GM18511 (cell line): ENCODE results near the gene ENGASE.

Experiments used
- ATAC-seq: cut with Tn5 transposase; IDR thresholded peaks from one replicate; pipeline ENCODE4 v1.9.1; 2021; ENCODE audit warnings: mild to moderate bottlenecking, moderate library complexity; ENCODE audit not compliant: unreplicated experiment

ENGASE gene

DNA sequence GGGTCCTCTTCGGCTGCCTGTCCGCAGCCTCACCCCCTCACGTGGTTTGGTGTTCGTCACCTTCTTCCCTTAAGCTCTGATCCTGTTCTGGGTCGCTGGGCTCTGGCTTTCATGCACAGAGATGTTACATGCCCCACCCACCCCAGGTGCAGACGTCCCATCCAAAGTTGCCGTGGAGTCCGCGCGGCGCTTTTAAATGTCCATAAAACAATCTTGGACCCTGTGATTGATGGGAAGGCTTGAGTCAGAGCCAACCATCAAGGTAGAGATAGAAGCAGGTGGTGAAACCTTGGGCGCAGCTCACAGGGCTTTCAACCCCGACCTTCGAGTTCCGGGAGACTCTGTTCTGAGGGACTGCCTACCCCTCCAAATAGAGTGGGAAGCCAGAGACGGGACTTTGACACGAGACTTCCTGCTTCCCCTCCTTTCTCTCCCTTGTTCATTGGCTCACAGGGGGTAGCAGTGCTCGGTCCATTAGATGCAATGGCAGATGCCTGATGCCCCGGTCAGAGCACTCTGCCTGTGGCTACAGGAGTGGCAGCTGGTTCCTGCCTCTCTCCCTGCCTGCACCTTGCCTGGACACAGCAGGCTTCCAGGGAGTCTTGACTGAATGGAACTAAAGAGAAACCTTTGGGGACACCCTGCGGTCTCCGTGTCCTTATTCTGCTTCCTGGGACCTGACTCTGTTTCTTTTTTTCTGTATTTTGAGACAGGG is 4.0 kb downstream of the ENGASE start:
- no peak for ATAC-seq

DNA sequence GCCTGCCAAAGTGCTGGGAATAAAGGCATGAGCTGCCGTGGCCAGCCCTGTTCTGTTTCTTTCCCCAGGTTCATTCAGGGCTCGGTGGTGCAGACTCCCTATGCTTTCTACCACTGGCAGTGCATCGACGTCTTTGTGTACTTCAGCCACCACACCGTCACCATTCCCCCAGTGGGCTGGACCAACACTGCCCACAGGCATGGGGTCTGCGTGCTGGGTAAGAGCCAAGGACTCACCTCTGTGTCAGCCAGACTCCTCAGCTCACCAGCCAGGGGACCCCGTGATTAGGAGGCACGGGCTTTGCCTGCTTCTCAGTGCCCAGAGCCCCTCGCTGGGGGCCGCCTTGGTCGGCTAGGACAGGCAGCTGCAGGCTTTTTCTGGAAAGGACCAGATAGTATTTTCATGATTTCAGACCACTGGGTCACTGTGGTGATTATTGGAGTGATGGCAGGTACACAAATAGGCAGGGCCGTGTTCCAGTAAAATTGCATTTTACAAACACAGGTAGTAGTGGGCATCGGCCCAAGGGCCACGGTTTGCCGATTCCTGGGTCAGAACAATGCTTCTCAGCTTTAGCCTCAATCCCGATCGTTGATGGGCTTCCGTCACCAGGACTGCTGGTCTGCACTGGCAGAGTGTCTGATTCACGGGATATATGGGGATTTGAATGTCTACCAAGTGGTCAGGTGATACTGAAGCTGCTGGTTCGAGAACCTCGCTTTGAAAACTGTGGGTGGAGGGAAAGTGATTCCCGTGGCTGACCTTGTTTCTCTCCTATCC is 5.0 kb downstream of the ENGASE start:
- no peak for ATAC-seq

DNA sequence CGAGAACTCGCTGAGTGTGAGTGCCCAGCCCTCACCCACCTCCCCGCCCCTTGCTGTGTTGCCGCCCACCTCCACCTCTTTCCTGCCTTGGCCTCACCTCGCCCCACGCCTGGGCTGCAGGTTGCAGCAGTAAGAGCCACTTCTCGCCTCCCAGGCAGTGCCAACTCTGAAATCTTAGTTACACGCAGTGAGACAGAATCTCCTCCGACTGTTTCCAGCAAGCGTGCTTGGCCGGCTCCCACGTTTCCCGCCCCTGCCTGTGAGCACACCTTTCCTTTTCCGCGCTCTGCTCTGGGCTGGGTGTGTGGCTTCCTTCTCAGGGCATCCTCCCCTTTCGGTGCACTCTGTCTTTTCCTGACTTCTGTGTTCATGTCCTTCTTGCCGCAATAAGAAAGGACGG is 5.7 kb downstream of the ENGASE start:
- no peak for ATAC-seq

DNA sequence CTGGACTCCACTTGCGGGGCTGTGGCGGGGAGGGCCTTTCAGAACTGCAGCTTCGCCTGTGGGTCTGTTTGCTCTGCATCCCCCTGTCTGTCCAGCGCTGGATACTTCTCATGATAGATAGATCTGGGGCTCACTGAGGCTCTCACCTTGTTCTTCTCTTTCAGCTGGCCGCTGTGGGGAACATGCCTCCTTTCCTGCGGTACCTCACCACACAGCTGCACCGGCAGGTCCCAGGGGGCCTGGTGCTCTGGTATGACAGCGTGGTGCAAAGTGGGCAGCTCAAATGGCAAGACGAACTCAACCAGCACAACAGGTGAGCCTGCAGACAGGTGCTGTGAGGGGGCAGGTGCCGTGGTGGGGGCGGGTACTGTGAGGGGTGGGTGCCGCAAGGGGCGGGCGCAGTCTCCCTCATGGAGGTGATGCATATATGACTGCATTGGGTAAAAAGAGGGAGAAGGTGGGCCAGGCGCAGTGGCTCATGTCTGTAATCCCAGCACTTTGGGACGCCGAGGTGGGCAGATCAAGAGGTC is 6.2 kb downstream of the ENGASE start:
- ATAC-seq = no peak

DNA sequence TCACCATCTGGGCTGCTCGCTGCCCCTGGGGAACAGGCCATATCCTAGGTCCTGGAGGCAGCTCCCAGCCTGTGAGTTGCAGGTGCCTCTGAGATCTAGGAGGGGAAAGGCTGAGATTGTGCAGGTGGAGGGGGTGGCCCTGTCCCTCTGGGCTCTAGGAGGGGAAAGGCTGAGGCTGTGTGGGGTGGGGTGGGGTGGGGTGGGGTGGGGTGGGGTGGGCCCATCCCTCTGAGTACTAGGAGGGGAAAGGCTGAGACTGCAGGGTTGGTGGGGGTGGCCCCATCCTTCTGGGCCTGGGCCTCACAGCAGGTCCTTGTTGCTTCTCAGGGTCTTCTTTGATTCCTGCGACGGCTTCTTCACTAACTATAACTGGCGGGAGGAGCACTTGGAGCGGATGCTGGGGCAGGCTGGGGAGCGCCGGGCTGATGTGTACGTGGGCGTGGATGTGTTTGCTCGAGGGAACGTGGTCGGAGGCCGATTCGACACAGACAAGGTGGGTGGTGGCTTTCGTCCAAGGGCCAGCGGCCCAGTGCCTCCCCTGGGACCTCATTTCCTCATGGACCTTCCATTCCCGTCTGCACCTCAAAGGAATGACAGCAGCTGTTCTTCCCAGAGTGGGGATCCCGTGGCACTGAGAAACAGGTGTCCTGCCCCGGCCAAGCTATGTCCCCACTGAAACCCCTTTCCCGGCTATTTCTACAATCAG is 7.1 kb downstream of the ENGASE start:
- no peak for ATAC-seq

DNA sequence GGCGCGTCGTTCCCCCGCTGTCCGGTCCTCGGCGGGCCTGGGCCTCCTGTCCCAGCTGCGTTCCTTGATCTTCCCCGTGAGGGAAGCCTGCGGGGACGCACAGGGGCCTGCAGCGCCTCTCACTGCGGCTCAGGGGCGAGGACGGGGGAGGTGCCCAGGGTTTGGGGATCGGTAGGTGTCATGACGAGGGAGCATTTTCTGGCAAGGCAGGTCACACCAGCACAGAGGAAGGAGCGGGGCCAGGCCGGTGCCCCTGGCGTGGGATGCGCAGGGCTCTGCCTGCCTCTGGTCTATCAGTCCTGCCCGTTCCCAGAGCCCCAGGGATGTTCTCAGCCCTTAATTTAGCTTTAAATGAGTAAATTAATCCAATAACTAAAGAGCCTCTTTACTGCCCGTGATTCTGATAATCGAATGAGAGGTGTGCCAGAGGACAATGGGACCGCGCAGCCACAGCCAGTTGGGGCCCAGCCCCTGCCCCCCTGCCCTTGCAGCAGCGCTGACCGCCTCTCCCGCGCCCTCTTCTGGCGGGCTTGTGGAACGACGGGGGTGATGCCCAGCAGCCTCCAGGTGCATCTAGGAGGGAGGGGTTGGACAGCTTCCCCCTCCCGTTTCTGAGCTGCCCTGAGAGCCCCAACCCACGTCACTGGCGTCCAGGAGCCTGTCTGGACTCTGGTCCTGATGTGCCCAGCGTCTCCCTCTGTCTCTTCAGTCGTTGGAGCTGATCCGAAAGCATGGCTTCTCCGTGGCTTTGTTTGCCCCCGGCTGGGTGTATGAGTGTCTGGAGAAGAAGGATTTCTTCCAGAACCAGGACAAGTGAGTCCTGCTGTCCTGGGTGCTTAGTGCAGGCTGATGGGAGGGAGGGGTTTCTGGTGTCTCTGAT is 7.9 kb downstream of the ENGASE start:
- no peak for ATAC-seq

DNA sequence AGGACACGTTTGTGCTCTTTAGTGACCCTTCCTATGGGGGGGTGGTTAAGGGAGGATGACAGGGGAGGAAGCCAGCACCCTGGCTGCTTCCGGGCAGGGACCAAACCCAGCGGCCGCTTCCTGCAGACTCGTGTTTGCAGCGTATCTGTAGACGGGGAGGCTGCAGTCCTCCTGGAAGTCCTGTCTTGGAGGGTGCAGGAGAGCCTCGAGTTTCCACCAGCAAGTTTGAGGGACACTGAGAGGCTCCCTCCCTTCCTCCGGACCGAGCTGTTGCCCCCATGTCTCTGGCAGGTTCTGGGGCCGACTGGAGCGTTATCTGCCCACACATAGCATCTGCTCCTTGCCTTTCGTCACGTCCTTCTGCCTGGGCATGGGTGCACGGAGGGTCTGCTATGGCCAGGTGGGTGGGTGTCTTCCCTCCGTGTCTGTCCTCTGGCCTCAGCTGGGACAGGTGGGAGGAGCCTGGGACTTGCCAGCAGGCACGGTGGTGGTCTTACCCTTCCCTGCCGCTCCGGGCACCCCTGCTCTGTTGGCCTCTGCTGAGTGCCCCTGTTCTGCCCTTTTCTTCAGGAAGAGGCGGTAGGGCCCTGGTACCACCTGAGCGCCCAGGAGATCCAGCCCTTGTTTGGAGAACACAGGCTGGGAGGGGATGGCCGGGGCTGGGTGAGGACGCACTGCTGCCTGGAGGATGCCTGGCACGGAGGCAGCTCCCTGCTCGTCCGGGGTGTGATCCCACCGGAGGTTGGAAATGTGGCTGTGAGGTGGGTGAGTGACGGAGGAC is 8.8 kb downstream of the ENGASE start:
- ATAC-seq = no peak

DNA sequence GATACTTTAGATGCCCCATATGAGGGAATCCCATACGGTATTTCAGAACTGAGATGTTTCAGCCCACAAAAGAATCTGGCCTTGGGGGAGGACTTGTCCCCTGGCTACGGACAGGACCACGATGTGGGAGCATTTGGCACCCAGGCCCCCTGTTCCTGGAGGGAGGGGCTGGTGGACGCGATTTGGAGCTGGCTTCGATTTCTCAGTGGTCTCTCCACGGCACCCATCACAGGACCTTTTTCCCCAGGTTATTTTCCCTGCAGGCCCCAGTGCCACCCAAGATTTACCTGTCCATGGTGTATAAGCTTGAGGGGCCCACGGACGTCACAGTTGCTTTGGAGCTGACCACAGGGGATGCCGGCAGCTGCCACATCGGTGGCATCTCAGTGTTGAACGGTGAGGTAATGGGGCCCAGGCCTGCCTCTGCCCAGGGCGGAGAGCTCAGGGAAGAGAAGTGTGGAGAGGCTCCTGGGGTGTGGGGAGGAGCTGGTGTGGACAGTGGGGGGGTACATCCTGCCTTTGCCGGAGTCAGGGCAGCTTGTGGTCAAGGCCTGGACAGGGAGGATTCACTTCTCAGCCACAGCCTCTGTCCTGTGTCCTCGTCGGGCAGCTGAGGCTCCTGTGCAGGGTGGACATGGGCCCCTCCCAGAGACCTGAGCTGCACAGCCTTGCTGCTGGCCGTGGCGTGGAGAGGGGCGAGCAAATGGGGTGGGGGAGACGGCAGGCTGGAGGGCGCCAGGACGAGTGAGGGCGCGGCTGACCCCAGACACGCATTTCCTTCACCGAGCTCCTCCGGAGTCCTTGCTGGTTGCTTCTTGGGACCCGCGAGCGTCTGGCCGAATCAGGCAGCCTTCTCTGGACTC is 9.9 kb downstream of the ENGASE start:
- ATAC-seq = no peak

DNA sequence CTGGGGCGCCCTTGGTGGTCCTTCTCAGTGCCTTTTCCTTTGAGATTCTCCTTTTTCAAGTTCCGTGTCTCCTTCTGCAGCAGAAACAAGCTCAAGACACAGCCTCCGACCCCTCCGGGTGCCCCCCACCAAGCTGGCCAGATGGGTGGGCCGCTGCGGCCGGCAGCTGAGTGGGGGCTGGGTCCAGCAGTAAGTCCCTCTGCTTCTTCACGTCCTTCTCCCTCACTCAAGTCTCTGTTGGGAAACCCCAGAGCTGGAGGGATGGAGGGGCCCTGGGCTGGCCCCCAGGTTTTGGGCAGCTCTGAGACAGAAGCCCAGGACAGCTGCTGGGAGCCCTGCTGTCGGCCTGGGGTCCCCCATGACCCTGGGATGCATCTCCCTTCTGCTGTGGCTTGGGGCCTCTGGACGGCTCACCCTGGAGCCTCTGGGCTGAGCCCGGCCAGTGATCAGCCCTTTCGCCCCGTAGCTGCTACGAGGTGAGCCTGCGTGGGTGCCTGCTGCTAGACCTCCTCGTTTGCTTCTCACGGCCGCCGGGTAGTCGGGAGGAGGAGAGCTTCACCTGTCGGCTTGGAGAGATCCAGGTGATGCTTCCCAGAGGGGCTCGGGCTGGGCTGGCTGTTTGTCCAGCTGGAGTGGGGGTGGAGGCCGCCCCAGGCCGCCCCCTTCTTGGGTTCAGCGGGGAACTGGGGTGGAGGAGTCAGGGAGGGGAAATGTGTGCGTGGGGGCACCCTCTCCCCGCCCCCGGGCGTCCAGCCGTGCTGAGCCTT is 10.7 kb downstream of the ENGASE start:
- ATAC-seq = no peak

DNA sequence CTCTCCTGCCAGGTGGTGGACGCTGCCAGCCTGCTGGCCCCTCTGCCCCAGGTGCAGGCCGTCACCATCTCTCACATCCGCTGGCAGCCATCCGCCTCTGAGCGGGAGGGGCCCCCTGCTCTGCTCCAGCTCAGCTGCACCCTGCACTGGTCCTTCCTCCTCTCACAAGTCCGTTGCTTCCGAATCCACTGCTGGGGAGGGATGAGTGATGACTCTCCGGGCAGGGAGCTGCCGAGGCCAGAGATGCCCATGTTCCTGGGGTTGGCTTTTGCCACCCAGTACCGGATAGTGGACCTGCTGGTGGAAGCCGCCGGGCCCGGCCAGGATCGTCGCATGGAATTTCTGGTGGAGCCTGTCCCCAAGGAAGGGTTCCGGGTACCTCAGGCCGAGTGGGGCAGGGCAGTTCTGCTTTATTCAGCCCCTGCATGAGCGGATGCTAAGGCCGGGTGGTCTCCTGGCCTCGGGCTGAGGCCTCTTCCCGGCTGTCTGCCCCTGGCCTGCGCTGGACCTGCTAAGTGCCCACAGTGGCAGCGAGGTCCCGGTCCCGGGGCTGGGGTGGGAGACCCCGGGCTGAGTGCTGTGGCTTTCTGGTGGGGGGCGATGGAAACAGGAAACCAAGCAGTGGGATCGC is 11.4 kb downstream of the ENGASE start:
- no peak for ATAC-seq

DNA sequence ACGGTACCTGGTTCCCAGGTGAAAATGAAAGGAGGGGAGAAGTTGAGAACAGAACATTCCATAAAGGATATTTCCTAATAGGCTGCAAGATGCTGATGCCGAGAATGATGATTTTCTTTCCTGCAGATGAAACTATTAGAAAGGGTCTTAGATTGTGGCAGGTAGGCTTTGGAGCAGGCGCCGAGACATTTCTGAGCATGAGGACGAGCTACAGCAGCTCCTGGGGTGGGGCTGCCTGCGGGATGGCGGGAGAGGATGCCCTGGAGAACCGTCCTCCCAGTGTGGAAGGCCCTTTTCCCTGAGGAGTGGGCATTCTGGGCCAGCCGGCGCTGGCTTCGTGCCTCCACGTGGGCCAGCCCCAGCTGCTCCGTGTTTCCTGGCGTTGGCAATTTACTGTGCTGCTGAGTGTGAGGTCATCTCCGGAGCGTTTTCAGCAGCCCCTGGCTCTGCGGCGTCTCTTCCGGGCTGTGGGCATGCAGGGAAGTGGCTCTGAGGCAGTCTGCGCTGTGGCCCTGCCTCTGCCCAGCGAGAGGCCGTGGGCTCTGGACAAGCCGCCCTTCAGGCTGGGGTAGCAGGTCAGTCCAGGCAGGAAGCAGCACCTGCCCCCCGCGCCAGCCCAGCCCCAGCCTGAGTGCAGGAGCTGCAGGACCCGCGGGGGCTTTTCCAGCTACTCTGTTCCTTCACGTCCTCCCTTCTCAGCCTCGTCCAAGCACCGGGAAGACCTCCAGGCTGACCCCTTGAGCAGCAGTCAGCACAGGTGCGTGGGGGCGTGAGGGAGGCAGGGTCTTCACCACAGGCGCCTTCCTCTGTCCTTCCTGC is 12.2 kb downstream of the ENGASE start:
- no peak for ATAC-seq

DNA sequence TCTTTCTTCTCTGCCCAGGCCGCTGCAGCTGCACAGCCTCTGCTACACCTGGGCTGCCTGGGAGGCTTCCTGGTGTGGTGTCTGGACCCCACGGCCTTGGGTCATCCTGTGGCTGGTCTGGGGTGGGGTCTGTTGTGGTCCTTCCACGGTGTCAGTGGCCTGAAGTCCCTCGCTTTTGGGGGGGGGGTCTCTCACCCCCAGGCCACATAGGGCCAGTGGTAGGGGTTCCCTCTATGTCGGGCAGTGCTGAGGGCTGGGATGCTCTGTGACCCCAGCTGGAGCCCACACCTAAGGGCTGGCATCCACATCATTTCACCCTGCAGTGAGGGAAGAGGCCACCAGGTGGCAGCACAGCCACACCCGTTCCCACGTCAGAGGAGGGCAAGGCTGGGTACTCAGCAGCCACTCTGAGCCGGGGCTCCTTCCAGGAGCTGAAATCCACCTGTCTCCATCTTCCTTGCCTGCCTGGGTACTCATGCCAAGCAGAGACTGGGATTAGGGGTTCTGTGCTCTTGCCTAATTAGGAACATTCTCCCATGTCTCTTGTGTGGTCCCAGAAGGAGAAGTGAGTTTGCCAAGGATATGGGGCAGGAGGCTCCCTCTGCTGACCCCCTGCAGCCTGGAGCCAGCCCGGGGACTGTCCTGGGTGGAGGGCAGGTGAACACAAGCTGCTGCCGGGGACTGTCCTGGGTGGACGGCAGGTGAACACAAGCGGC is 13.0 kb downstream of the ENGASE start:
- ATAC-seq = no peak

DNA sequence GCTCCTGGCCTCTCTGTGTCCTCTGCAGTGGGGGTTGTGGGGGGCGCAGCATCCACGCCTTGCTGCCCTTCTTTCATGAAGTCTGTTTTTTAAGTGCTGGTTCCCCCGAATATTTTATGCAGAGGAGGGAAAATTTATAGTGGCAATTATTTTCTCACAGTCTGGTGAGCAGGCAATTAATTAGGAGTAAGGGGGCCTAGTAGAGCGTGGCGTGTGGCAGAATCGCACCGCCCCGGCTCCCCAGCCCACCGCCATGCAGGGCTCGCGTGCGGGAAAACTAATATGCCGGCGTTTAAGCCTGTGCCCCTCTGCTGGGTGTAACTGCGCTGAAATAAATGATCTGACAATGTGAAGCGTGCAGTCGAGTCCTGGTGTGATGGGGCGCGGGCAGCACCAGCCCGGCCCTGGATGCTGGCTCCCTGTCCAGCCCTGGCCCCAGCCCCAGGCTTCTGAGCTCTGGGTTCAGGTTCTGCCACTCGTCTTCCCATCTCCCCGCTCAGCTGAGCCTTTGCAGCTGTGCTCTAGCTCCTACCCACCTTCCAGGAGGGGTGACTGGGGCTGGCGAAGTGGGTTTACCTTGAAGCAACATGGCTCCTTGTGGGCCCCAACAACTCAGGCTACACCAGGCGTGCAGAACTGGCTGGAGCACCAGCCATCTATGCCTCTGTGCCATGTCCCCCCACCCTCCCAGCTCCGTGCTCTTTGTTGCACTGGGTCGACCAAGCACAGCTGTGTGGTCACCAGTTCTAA is 13.8 kb downstream of the ENGASE start:
- no peak for ATAC-seq

DNA sequence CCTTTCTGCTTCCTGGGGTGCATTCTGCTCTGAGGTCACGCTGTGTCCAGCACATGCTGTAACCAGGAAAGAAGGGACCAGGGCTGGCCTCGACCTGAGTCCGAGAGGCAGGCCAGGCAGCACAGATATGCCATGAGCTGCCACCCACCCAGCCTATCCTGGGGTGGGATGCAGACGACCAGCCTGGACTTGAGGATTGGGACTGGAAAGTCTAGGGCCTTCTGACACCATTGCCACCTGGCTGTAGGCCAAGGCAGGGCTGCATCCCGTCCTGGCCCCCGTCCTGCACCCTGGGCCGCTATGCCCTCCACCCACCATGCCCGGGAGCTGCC is 14.3 kb downstream of the ENGASE start:
- ATAC-seq = no peak

DNA sequence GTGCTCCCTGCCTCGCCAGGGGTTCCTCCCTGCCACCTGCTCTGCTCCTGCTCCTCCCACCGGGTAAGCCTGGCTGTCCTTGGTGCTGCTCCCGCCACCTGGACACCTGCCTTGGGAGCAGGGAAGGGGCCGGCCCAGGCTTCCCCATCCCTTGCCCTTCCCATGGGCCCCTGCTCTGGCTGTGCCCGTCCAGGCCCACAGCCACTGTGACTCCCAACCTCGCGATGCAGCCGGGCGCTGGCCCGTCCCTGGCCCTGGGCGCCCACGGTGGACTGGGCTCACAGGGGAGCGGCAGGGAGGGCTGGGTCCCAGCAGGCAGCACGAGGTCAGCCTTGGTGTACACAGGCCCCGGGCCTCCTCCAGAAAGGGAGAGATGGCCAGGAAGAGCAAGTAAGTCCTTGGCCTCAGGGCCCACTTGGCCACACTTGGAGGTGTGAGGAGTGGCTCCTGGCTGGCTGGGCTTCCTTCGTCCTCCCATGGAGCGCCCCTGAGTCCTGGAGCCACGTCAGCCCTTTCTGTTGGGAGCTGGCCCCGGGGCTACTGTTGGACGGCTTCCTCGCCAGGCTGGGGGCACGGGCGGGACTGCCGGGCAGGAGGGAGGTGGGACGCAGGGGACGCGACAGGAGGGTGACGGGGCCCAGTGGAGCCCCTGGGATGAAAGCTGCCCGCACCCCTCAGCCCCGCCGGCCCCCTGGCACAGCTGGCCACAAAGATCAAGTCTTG is 15.3 kb downstream of the ENGASE start:
- ATAC-seq = no peak
